ENCODE measurements around the gene CAB39L. TPM values are rescaled to one million over a fixed set of nuclear protein-coding genes. Genes with fewer than 3 reads are reported as not detected.

Gene CAB39L
- total and polyA plus RNA-seq, 2 of the 13 experiments (the other 11 are each of a cell fraction or from before 2014, with no cell fraction given): 3.1 to 6.1 TPM

DNA sequence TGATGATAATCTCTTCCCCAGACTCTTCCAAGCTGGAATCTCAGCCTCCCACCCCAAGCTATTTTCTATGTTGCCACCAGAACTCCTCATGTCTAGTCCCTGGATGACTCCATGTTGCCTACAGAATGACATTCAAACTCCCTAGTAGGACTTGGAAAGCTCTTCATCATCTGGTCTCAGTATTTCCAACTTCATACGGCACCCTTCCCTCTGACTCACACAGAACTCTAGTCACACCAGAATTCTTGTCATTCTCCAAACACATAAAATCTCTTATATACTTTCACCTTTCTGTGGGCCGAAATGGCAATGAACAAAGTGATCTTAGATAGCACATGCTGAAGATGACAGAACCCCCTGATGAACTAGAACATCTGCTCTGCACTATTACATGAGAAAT, 86.2 kb downstream of the CAB39L start (continued):
- TF ChIP-seq ZMYM2 (CRISPR knock-in tag; IDR thresholded peaks at IDR 0.05) (no peak), LCORL (IDR thresholded peaks at IDR 0.05) (no peak), LCORL (CRISPR knock-in tag; IDR thresholded peaks at IDR 0.05) (no peak), ARNT (IDR thresholded peaks at IDR 0.05) (no peak), ZNF256 (CRISPR knock-in tag; conservative IDR thresholded peaks at IDR 0.05) (no peak), NFIB (CRISPR knock-in tag; IDR thresholded peaks at IDR 0.05; ENCODE audit: borderline replicate concordance) (no peak)

DNA sequence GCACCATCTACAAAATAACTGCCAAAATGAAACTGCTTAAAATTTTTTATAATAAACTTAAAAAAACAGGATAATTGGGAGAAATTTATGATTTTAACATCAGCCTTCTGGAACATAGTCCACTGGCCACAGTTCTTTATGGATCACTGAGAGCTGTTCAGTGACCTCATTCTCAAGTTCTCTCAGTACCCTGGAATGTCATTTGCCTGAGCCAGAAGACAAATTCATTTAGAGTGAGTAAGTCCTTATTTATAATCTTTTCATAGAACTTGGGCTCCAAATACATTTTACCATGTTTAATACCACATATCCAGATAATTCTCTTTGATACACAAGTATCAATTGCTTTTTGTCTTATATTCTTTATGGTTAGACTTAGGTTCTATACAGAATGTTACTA, 87.6 kb downstream of the CAB39L start:
- no TSS peak for BruUV-seq (replicated peaks)
- CTCF ChIA-PET (ENCODE audit: low intra/inter-chr PET ratio, low total read pairs): no interaction called here
- intact Hi-C loops (cut with micrococcal nuclease; ENCODE audit: unreplicated experiment) (no loop called here), in situ Hi-C loops (cut with HindIII; ENCODE audit: extremely low pct_ligation_motif_present, low pct_unique_long_range_greater_than_20kb) (no loop called here)
- Histone ChIP-seq H3K4me2 (ENCODE audit: low read depth, low read length) (no peak overlapping the region), H3K4me3 (replicated peaks in 1 of 3; ENCODE audit: insufficient read depth in 1 of 3, low read depth in 2 of 3, low read length in 3 of 3) (no peak overlapping the region), H3K79me2 (ENCODE audit: insufficient read depth, low read length) (no peaks in the 10 kb centered on the region), H3K9ac (ENCODE audit: insufficient read depth, low read depth, low read length) (no peak overlapping the region), H2AFZ (ENCODE audit: low read length) (no peak overlapping the region), H3K27ac (ENCODE audit: extremely low read length, insufficient read depth, low read length) (no peak overlapping the region), H4K20me1 (ENCODE audit: insufficient read depth, low read length) (no peaks in the 10 kb centered on the region), H3K36me3 (replicated peaks in 1 of 2; ENCODE audit: control insufficient read depth in 1 of 2, insufficient read depth in 2 of 2, low read length in 2 of 2) (no peaks in the 10 kb centered on the region), H3K27me3 (ENCODE audit: control insufficient read depth in 1 of 2, insufficient read depth in 2 of 2, low read length in 2 of 2) (no peaks in the 10 kb centered on the region), H3K4me1 (ENCODE audit: insufficient read depth, low read length) (peaks cover 15% of the 10 kb centered on the region), H3K9me3 (ENCODE audit: low read length) (peaks cover 6% of the 10 kb centered on the region; the same call in 1 of the 2 replicates)
- ATAC-seq (no peak), DNase-seq (ENCODE audit: low spot score) (no peak), FAIRE-seq (no peak)
- POLR2A ChIA-PET: no interaction called here
- TF ChIP-seq TMF1 (CRISPR knock-in tag; IDR thresholded peaks at IDR 0.05; ENCODE audit: low read depth) (no peak), ZNF614 (CRISPR knock-in tag; IDR thresholded peaks at IDR 0.05; ENCODE audit: borderline replicate concordance) (no peak), ZNF547 (CRISPR knock-in tag; IDR thresholded peaks at IDR 0.05) (no peak), ZNF788 (CRISPR knock-in tag; IDR thresholded peaks at IDR 0.05; ENCODE audit: borderline replicate concordance) (no peak), ZNF430 (CRISPR knock-in tag; IDR thresholded peaks at IDR 0.05) (no peak), PCBP2 (optimal IDR thresholded peaks at IDR 0.05; ENCODE audit: low read depth, low read length, poor library complexity, severe bottlenecking) (no peak), ZNF317 (CRISPR knock-in tag; IDR thresholded peaks at IDR 0.05) (no peak), MYC (CRISPR knock-in tag; IDR thresholded peaks at IDR 0.05; ENCODE audit: borderline replicate concordance) (no peak), ZNF451 (CRISPR knock-in tag; IDR thresholded peaks at IDR 0.05) (no peak), RFX3 (CRISPR knock-in tag; IDR thresholded peaks at IDR 0.05) (no peak), ASH2L (IDR thresholded peaks at IDR 0.05; ENCODE audit: insufficient read length, low read depth, low read length) (no peak)
- TF ChIP-seq, protein P1, sequence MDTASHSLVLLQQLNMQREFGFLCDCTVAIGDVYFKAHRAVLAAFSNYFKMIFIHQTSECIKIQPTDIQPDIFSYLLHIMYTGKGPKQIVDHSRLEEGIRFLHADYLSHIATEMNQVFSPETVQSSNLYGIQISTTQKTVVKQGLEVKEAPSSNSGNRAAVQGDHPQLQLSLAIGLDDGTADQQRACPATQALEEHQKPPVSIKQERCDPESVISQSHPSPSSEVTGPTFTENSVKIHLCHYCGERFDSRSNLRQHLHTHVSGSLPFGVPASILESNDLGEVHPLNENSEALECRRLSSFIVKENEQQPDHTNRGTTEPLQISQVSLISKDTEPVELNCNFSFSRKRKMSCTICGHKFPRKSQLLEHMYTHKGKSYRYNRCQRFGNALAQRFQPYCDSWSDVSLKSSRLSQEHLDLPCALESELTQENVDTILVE (CRISPR knock-in tag; IDR thresholded peaks at IDR 0.05): no peak
- TF ChIP-seq, protein P2, sequence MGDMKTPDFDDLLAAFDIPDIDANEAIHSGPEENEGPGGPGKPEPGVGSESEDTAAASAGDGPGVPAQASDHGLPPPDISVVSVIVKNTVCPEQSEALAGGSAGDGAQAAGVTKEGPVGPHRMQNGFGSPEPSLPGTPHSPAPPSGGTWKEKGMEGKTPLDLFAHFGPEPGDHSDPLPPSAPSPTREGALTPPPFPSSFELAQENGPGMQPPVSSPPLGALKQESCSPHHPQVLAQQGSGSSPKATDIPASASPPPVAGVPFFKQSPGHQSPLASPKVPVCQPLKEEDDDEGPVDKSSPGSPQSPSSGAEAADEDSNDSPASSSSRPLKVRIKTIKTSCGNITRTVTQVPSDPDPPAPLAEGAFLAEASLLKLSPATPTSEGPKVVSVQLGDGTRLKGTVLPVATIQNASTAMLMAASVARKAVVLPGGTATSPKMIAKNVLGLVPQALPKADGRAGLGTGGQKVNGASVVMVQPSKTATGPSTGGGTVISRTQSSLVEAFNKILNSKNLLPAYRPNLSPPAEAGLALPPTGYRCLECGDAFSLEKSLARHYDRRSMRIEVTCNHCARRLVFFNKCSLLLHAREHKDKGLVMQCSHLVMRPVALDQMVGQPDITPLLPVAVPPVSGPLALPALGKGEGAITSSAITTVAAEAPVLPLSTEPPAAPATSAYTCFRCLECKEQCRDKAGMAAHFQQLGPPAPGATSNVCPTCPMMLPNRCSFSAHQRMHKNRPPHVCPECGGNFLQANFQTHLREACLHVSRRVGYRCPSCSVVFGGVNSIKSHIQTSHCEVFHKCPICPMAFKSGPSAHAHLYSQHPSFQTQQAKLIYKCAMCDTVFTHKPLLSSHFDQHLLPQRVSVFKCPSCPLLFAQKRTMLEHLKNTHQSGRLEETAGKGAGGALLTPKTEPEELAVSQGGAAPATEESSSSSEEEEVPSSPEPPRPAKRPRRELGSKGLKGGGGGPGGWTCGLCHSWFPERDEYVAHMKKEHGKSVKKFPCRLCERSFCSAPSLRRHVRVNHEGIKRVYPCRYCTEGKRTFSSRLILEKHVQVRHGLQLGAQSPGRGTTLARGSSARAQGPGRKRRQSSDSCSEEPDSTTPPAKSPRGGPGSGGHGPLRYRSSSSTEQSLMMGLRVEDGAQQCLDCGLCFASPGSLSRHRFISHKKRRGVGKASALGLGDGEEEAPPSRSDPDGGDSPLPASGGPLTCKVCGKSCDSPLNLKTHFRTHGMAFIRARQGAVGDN (CRISPR knock-in tag; IDR thresholded peaks at IDR 0.05): no peak
- TF ChIP-seq, protein P3, sequence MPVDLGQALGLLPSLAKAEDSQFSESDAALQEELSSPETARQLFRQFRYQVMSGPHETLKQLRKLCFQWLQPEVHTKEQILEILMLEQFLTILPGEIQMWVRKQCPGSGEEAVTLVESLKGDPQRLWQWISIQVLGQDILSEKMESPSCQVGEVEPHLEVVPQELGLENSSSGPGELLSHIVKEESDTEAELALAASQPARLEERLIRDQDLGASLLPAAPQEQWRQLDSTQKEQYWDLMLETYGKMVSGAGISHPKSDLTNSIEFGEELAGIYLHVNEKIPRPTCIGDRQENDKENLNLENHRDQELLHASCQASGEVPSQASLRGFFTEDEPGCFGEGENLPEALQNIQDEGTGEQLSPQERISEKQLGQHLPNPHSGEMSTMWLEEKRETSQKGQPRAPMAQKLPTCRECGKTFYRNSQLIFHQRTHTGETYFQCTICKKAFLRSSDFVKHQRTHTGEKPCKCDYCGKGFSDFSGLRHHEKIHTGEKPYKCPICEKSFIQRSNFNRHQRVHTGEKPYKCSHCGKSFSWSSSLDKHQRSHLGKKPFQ (CRISPR knock-in tag; IDR thresholded peaks at IDR 0.05; ENCODE audit: insufficient replicate concordance): no peak

Measured in HepG2 (cell line).